Measurements from ENCODE around the gene HMGCR. TPM values are rescaled to one million over a fixed set of nuclear protein-coding genes. Genes with fewer than 3 reads are reported as not detected.

The HMGCR gene
- total RNA-seq, 8 experiments from 2014 or later, result 33.1 to 198 (median 105) TPM

GRCh38 chr5:75366787-75367186 lies 29.8 kb downstream of the HMGCR start:
- H3K4me3 ChIP-seq, result no peak overlapping the region
- in situ Hi-C loops (cut with MboI; ENCODE audit: low pct_unique_long_range_greater_than_20kb in 2 of 9, low sequenced_read_pairs in 9 of 9, unreplicated experiment in 9 of 9), result no loop called here
- H3K27ac ChIP-seq, result no peak overlapping the region
- H3K4me1 ChIP-seq (replicated peaks in 1 of 2), result no peaks in the 10 kb centered on the region
- no peak for ATAC-seq (replicated peaks in 6 of 8)
- 50 to 94% (median 85%) methylated on average over 1 to 4 of the region's 9 CpGs; no CpG with 5 or more reads in 3 of the 10 experiments for WGBS, 10 experiments

DNA sequence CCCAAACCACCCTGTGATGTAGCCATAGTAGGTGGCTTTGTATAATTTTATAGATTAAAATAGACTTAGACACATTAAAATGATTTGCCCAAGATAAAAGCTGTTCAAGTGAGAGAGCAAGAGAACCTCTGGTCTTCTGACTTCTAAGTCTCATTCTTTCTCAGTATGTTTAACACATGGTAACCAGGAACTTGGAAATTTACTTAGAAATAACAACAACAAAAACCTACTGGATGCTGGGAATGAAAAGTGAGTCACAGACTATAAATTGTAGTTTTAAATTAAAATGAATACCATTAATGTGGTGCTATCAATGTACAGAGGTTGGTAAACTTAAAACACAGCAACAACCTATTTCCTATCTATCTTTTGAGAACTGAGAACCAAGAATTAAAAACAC lies 30.4 kb downstream of the HMGCR start:
- no peak overlapping the region for H3K4me3 ChIP-seq
- in situ Hi-C loops (cut with MboI; ENCODE audit: low pct_unique_long_range_greater_than_20kb in 2 of 9, low sequenced_read_pairs in 9 of 9, unreplicated experiment in 9 of 9), result no loop called here

DNA sequence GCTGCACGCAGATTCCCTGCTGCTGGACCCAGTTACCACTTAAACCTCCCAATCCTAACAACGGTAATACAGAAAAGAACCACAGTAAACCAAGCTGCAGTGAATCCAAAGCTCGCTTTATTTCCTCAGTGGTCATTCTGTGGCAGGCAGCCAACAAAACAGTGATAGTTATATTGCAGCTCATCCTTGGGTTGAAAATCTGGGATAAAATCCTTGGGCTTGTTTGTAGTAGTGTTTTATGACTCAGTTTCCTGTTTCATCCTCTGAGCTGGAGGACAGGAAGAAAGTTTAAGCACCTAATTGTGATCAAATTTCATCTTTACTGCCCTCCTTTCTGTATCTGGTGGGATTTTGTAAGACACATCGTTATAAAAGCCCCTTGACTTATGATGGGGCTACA lies 31.4 kb downstream of the HMGCR start:
- 80 to 100% (median 97%) methylated on average over 1 to 4 of the region's 4 CpGs for WGBS, 10 experiments
- H3K4me1 ChIP-seq (replicated peaks in 1 of 2), result no peaks in the 10 kb centered on the region
- no peak for ATAC-seq (replicated peaks in 6 of 8)
- in situ Hi-C loops (cut with MboI; ENCODE audit: low pct_unique_long_range_greater_than_20kb in 2 of 9, low sequenced_read_pairs in 9 of 9, unreplicated experiment in 9 of 9), result no loop called here
- no peak overlapping the region for H3K4me3 ChIP-seq
- no peak overlapping the region for H3K27ac ChIP-seq

More for the DNA sequence above, 30.4 kb downstream of the HMGCR start:
- peak in 3 of 8 experiments; percentile 26 to 37 (median 32) for ATAC-seq (replicated peaks in 6 of 8)
- Histone ChIP-seq H3K27ac (no peak overlapping the region), H3K4me1 (replicated peaks in 1 of 2) (no peaks in the 10 kb centered on the region)

DNA sequence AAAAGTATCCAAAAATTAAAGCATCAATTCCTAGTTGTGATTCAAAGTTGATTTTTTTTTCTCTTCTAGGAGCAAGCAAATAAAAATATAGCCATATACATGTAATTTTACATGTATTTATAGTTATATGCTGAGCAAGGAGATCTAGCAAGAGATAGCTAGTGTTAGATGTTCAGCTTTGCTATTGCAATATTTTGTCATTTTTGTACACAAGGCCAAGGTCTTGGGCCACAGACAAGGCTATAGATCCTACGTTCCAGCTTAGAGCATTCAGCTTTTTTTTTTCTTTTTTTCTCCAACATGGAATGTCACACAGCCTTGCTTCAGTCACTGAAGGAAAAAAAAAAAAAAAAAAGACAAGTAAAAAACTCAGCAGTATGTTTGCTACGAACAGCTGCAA lies 36.8 kb downstream of the HMGCR start:
- no peak overlapping the region for H3K27ac ChIP-seq
- no peak overlapping the region for H3K4me3 ChIP-seq
- ATAC-seq (replicated peaks in 6 of 8), result peak in 1 of 8 experiments; percentile 32
- in situ Hi-C loops (cut with MboI; ENCODE audit: low pct_unique_long_range_greater_than_20kb in 2 of 9, low sequenced_read_pairs in 9 of 9, unreplicated experiment in 9 of 9), result no loop called here
- WGBS, 10 experiments, result 57 to 93% (median 83%) methylated on average over 1 to 2 of the region's 2 CpGs; no CpG with 5 or more reads in 1 of the 10 experiments
- peaks cover 0 to 2% of the 10 kb centered on the region in 2 donors for H3K4me1 ChIP-seq (replicated peaks in 1 of 2)

GRCh38 chr5:75374394-75374814 lies 37.4 kb downstream of the HMGCR start:
- no peak for ATAC-seq (replicated peaks in 6 of 8)
- 34 to 96% (median 84%) methylated on average over 4 to 12 of the region's 12 CpGs; no CpG with 5 or more reads in 1 of the 10 experiments for WGBS, 10 experiments
- H3K4me3 ChIP-seq, result no peak overlapping the region
- in situ Hi-C loops (cut with MboI; ENCODE audit: low pct_unique_long_range_greater_than_20kb in 2 of 9, low sequenced_read_pairs in 9 of 9, unreplicated experiment in 9 of 9), result no loop called here
- peaks cover 0 to 2% of the 10 kb centered on the region in 2 donors for H3K4me1 ChIP-seq (replicated peaks in 1 of 2)
- no peak overlapping the region for H3K27ac ChIP-seq

DNA sequence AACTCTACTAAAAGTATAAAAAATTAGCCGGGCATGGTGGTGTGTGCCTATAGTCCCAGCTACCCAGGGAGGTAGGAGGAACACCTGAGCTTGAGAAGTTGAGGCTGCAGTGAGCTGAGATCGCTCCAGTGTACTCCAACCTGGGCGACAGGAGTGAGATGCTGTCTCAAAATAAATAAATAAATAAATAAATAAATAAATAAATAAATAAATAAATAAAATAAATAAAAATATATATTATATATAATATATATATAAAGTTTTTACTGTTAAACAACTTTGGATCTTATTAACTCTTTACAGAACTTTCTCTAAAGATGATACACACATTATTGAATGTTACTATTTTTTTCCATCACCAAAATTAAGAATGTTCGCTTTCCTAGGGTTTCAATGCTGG lies 38.4 kb downstream of the HMGCR start:
- no peak for ATAC-seq (replicated peaks in 6 of 8)
- H3K4me3 ChIP-seq, result no peak overlapping the region
- H3K27ac ChIP-seq, result no peak overlapping the region
- WGBS, 10 experiments, result 86 to 100% (median 94%) methylated on average over 1 to 4 of the region's 4 CpGs; no CpG with 5 or more reads in 1 of the 10 experiments
- peaks cover 0 to 2% of the 10 kb centered on the region in 2 donors for H3K4me1 ChIP-seq (replicated peaks in 1 of 2)
- in situ Hi-C loops (cut with MboI; ENCODE audit: low pct_unique_long_range_greater_than_20kb in 2 of 9, low sequenced_read_pairs in 9 of 9, unreplicated experiment in 9 of 9), result loop anchor here in 1 of 9 experiments (25.0 kb wide), 1 partner anchor 312 kb away; no protein-coding TSS in a partner anchor

DNA sequence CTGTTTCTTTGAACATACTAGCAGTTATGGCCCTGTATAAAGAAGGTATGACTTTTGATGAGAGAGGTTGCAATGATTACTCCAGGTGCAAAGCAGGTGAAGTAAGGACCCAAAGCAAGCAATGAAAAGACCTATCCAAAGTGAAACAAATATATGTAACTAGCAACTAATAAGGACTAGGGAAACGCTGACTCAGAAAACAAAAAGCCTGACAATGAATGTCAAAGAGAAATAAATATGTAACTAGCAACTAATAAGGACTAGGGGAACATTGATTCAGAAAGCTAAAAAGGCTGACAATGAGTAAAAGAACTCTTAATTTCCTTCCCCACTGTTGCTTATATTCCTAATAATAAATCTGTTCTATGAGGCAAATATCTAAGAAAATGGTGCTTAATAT lies 43.1 kb downstream of the HMGCR start:
- 88 to 100% (median 100%) methylated on average over 1 of the region's 1 CpG for WGBS, 10 experiments
- no peak for ATAC-seq (replicated peaks in 6 of 8)
- in situ Hi-C loops (cut with MboI; ENCODE audit: low pct_unique_long_range_greater_than_20kb in 2 of 9, low sequenced_read_pairs in 9 of 9, unreplicated experiment in 9 of 9), result loop anchor here in 1 of 9 experiments (25.0 kb wide), 1 partner anchor 307 kb away; no protein-coding TSS in a partner anchor
- Histone ChIP-seq H3K4me1 (replicated peaks in 1 of 2) (no peaks in the 10 kb centered on the region), H3K27ac (no peak overlapping the region), H3K4me3 (no peak overlapping the region)

DNA sequence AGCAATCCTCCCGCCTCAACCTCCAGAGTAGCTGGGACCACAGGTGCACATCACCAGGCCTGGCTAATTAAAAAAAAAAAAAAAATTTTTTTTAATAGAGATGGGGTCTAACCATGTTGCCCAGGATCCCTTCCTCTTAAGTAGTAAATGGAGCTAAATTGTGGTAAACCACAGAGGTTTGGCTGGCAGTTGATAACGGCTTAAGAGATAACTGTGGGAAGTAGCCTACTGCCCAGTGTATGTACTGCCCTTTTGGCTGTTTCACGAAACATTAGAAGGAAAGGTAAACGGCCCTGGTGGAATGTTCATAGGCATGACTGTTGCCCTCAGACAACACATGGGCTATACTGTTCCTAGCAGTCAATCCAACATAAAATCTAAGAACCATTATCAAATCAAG lies 44.4 kb downstream of the HMGCR start:
- WGBS, 10 experiments, result 94 to 100% (median 100%) methylated on average over 1 to 4 of the region's 4 CpGs; no CpG with 5 or more reads in 2 of the 10 experiments
- in situ Hi-C loops (cut with MboI; ENCODE audit: low pct_unique_long_range_greater_than_20kb in 2 of 9, low sequenced_read_pairs in 9 of 9, unreplicated experiment in 9 of 9), result loop anchor here in 1 of 9 experiments (25.0 kb wide), 1 partner anchor 306 kb away; no protein-coding TSS in a partner anchor
- H3K4me1 ChIP-seq (replicated peaks in 1 of 2), result no peaks in the 10 kb centered on the region
- no peak for ATAC-seq (replicated peaks in 6 of 8)
- H3K4me3 ChIP-seq, result no peak overlapping the region
- no peak overlapping the region for H3K27ac ChIP-seq

- Histone ChIP-seq H3K4me1 (replicated peaks in 1 of 2) (no peaks in the 10 kb centered on the region), H3K4me3 (no peak overlapping the region), H3K27ac (no peak overlapping the region)
- ATAC-seq (replicated peaks in 6 of 8), result no peak
- WGBS, 10 experiments, result 33 to 100% (median 82%) methylated on average over 1 of the region's 1 CpG; no CpG with 5 or more reads in 2 of the 10 experiments
- in situ Hi-C loops (cut with MboI; ENCODE audit: low pct_unique_long_range_greater_than_20kb in 2 of 9, low sequenced_read_pairs in 9 of 9, unreplicated experiment in 9 of 9), result loop anchor here in 1 of 9 experiments (25.0 kb wide), 1 partner anchor 303 kb away; no protein-coding TSS in a partner anchor
Observed at GRCh38 chr5:75384218-75384617, 47.2 kb downstream of the HMGCR start.

GRCh38 chr5:75387806-75388205 lies 50.8 kb downstream of the HMGCR start:
- Histone ChIP-seq H3K4me1 (replicated peaks in 1 of 2) (no peaks in the 10 kb centered on the region), H3K4me3 (no peak overlapping the region), H3K27ac (no peak overlapping the region)
- WGBS, 10 experiments, result 92 to 100% (median 97%) methylated on average over 1 to 5 of the region's 6 CpGs; no CpG with 5 or more reads in 1 of the 10 experiments
- ATAC-seq (replicated peaks in 6 of 8), result no peak
- in situ Hi-C loops (cut with MboI; ENCODE audit: low pct_unique_long_range_greater_than_20kb in 2 of 9, low sequenced_read_pairs in 9 of 9, unreplicated experiment in 9 of 9), result loop anchor here in 1 of 9 experiments (25.0 kb wide), 1 partner anchor 299 kb away; no protein-coding TSS in a partner anchor

DNA sequence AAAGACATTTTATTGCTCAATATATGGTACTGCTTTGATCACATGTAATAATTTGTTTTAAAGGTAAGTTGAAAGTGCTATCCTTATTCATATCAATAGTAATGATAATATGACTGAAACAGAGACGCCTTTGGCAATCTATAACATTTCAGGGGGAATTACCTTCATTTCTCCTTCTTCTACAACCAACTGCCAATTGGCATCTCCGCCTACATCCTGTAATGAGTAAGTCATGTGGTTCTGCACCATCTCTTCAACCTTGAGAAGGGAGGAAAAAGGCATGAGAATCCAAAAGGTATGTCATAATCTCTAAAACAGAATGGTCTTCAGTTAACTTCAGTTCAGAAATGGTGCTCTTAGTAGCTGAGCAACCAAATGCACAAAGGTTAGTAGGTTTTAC lies 52.4 kb downstream of the HMGCR start:
- in situ Hi-C loops (cut with MboI; ENCODE audit: low pct_unique_long_range_greater_than_20kb in 2 of 9, low sequenced_read_pairs in 9 of 9, unreplicated experiment in 9 of 9), result loop anchor here in 1 of 9 experiments (25.0 kb wide), 1 partner anchor 298 kb away; no protein-coding TSS in a partner anchor
- WGBS, 10 experiments, result 86 to 100% (median 100%) methylated on average over 1 to 2 of the region's 2 CpGs; no CpG with 5 or more reads in 1 of the 10 experiments
- Histone ChIP-seq H3K27ac (no peak overlapping the region), H3K4me3 (no peak overlapping the region), H3K4me1 (replicated peaks in 1 of 2) (no peaks in the 10 kb centered on the region)
- no peak for ATAC-seq (replicated peaks in 6 of 8)

- no peak overlapping the region for H3K4me3 ChIP-seq
- in situ Hi-C loops (cut with MboI; ENCODE audit: low pct_unique_long_range_greater_than_20kb in 2 of 9, low sequenced_read_pairs in 9 of 9, unreplicated experiment in 9 of 9), result loop anchor here in 1 of 9 experiments (25.0 kb wide), 1 partner anchor 292 kb away; no protein-coding TSS in a partner anchor
- no peak for ATAC-seq (replicated peaks in 6 of 8)
- no peak overlapping the region for H3K27ac ChIP-seq
- WGBS, 10 experiments, result 100% methylated on average over 1 to 3 of the region's 3 CpGs; no CpG with 5 or more reads in 6 of the 10 experiments
- H3K4me1 ChIP-seq (replicated peaks in 1 of 2), result no peaks in the 10 kb centered on the region
Observed at GRCh38 chr5:75395277-75395676, 58.3 kb downstream of the HMGCR start.

- Histone ChIP-seq H3K4me1 (replicated peaks in 1 of 2) (no peaks in the 10 kb centered on the region), H3K4me3 (no peak overlapping the region), H3K27ac (no peak overlapping the region)
- no peak for ATAC-seq (replicated peaks in 6 of 8)
- in situ Hi-C loops (cut with MboI; ENCODE audit: low pct_unique_long_range_greater_than_20kb in 2 of 9, low sequenced_read_pairs in 9 of 9, unreplicated experiment in 9 of 9), result no loop called here
- WGBS, 10 experiments, result 52 to 100% (median 90%) methylated on average over 1 to 3 of the region's 3 CpGs; no CpG with 5 or more reads in 3 of the 10 experiments
Observed at GRCh38 chr5:75405296-75405695, 68.3 kb downstream of the HMGCR start.
